K562 (cell line): ENCODE data around the gene PSMC2. TPM values are rescaled to one million over a fixed set of nuclear protein-coding genes. Genes with fewer than 3 reads are reported as not detected.
A peak's percentile ranks its signal among the peaks of the same experiment; 100 is the strongest.

ENCODE experiments used
- CBX3 ChIP-seq, 2 experiments: IDR thresholded peaks; 1 replicate in 1 of 2; 2 replicates in 1 of 2; pipeline ENCODE4 v1.6.1; 2012; ENCODE audit warnings: inconsistent platforms in 2 of 2, low read length in 2 of 2, borderline replicate concordance in 1 of 2, control low read depth in 1 of 2
- DPF2 ChIP-seq: fragments of 450-650 bp; IDR thresholded peaks from 2 replicates; pipeline ENCODE4 v1.6.1; 2016
- EZH2 ChIP-seq: IDR thresholded peaks from 2 replicates; pipeline ENCODE4 v1.6.1; 2012; ENCODE audit warnings: low read depth, mild to moderate bottlenecking, inconsistent platforms, low read length, borderline replicate concordance
- FOXJ2 ChIP-seq: fragments of 200-800 bp; sonication (Bioruptor generic); IDR thresholded peaks from 2 replicates; pipeline ENCODE4 v1.6.1; 2016; ENCODE audit warnings: missing genetic modification characterization, missing compliant biosample characterization
- GTF2A2 ChIP-seq: IDR thresholded peaks from 2 replicates; pipeline ENCODE4 v1.6.1; 2016; ENCODE audit warnings: mild to moderate bottlenecking, missing genetic modification characterization, missing compliant biosample characterization
- HNRNPH1 ChIP-seq: fragments of 200-400 bp; formaldehyde crosslinking; optimal IDR thresholded peaks from 2 replicates; pipeline ENCODE3; 2017; ENCODE audit warnings: low read depth, mild to moderate bottlenecking, low read length, moderate library complexity
- KDM1A ChIP-seq, 2 experiments: fragments of 450-650 bp; IDR thresholded peaks; 2 replicates each; pipeline ENCODE4 v1.6.1; 2016; ENCODE audit warnings: mild to moderate bottlenecking in 2 of 2
- KLF6 ChIP-seq: fragments of 250-450 bp; sonication (Bioruptor Pico); IDR thresholded peaks from 2 replicates; pipeline ENCODE4 v1.4.0; 2020; ENCODE audit warnings: mild to moderate bottlenecking, moderate library complexity, borderline replicate concordance
- MIER1 ChIP-seq: fragments of 450-650 bp; IDR thresholded peaks from 2 replicates; pipeline ENCODE4 v1.6.1; 2016; ENCODE audit warnings: antibody characterized with exemption, mild to moderate bottlenecking, low read depth
- MTA3 ChIP-seq: fragments of 450-650 bp; formaldehyde crosslinking; IDR thresholded peaks from 2 replicates; pipeline ENCODE4 v1.6.1; 2017; ENCODE audit warnings: mild to moderate bottlenecking, borderline replicate concordance
- NCOA4 ChIP-seq: fragments of 450-650 bp; IDR thresholded peaks from 2 replicates; pipeline ENCODE4 v1.6.1; 2018; ENCODE audit warnings: mild to moderate bottlenecking; ENCODE audit not compliant: partially characterized antibody
- PHB2 ChIP-seq: fragments of 450-650 bp; IDR thresholded peaks from 2 replicates; pipeline ENCODE4 v1.6.1; 2017; ENCODE audit warnings: low read depth
- PRMT5 ChIP-seq: sonication (generic); formaldehyde crosslinking; IDR thresholded peaks from 2 replicates; pipeline ENCODE4 v1.5.0; 2020; ENCODE audit warnings: missing genetic modification reagents
- RAD51 ChIP-seq: fragments of 450-650 bp; IDR thresholded peaks from 2 replicates; pipeline ENCODE4 v1.7.1; 2016; ENCODE audit warnings: low read depth, mild to moderate bottlenecking, borderline replicate concordance
- SMAD1 ChIP-seq: fragments of 150-350 bp; IDR thresholded peaks from 2 replicates; pipeline ENCODE4 v1.6.1; 2014; ENCODE audit warnings: low read length, low read depth; ENCODE audit not compliant: partially characterized antibody
- SMARCA5 ChIP-seq: fragments of 450-650 bp; IDR thresholded peaks from 2 replicates; pipeline ENCODE4 v1.6.1; 2016
- TAF9B ChIP-seq: fragments of 450-650 bp; IDR thresholded peaks from 2 replicates; pipeline ENCODE4 v1.6.1; 2018; ENCODE audit warnings: mild to moderate bottlenecking; ENCODE audit not compliant: partially characterized antibody
- TCF7 ChIP-seq: sonication (generic); IDR thresholded peaks from 2 replicates; pipeline ENCODE4 v1.6.1; 2016; ENCODE audit warnings: antibody characterized with exemption, borderline replicate concordance
- TEAD4 ChIP-seq, 2 experiments: sonication (generic) in 1 of 2; formaldehyde crosslinking in 1 of 2; IDR thresholded peaks; 2 replicates each; pipeline versions ENCODE4 v1.6.1 to v1.8.0; 2012 to 2022; ENCODE audit warnings: borderline replicate concordance in 1 of 2, inconsistent platforms in 1 of 2, low read length in 1 of 2, mild to moderate bottlenecking in 1 of 2, missing genetic modification reagents in 1 of 2
- TOE1 ChIP-seq, 2 experiments: fragments of 450-650 bp in 1 of 2; sonication (generic) in 1 of 2; formaldehyde crosslinking in 1 of 2; IDR thresholded peaks; 2 replicates each; pipeline versions ENCODE4 v1.7.1 to v1.8.0; 2016 to 2022; ENCODE audit warnings: borderline replicate concordance in 2 of 2, mild to moderate bottlenecking in 2 of 2, antibody characterized with exemption in 1 of 2, inconsistent platforms in 1 of 2, low read depth in 1 of 2, missing genetic modification reagents in 1 of 2, moderate library complexity in 1 of 2
- TSC22D4 ChIP-seq: fragments of 450-650 bp; IDR thresholded peaks from 2 replicates; pipeline ENCODE4 v1.6.1; 2016; ENCODE audit warnings: missing genetic modification characterization, missing biosample characterization, control low read depth
- ZC3H4 ChIP-seq: sonication (generic); formaldehyde crosslinking; IDR thresholded peaks from 2 replicates; pipeline ENCODE4 v1.9.0; 2021; ENCODE audit warnings: missing genetic modification reagents, borderline replicate concordance
- ZNF24 ChIP-seq: fragments of 450-650 bp; IDR thresholded peaks from 2 replicates; pipeline ENCODE4 v1.6.1; 2016
- ZNF316 ChIP-seq: fragments of 450-650 bp; IDR thresholded peaks from 2 replicates; pipeline ENCODE4 v1.6.1; 2016
- ZNF668 ChIP-seq: fragments of 250-450 bp; sonication (Bioruptor Pico); IDR thresholded peaks from 2 replicates; pipeline ENCODE4 v1.8.0; 2022; ENCODE audit warnings: mild to moderate bottlenecking, inconsistent platforms
- ZNF717 ChIP-seq: fragments of 250-450 bp; sonication (Bioruptor Pico); IDR thresholded peaks from 2 replicates; pipeline ENCODE4 v1.5.0; 2021
- ZNF76 ChIP-seq: fragments of 250-450 bp; sonication (Bioruptor Pico); IDR thresholded peaks from 2 replicates; pipeline ENCODE4 v1.4.0; 2020; ENCODE audit warnings: mild to moderate bottlenecking, moderate library complexity, borderline replicate concordance
- polyA plus RNA-seq, 8 experiments: library from polyadenylated mRNA; depleted of rRNA in 4 of 8; stranded (reverse) in 5 of 8; unstranded in 3 of 8; fragments of >200 nt; fragmentation: Nextera tagmentation in 2 of 8; fragmentation: Illumina TruSeq in 1 of 8; extraction: Ambion mirVana in 2 of 8; extraction: Trizol in 1 of 8; gene quantifications; 2 replicates each; pipeline versions ENCODE4 v1.2.1 to v1.2.3, GENCODE V29; 2011 to 2014; ENCODE audit warnings: inconsistent platforms in 1 of 8, missing spikeins in 1 of 8
- total RNA-seq, 7 experiments: library from RNA; depleted of rRNA in 6 of 7; stranded (reverse); fragments of >200 nt in 6 of 7; fragmentation: Illumina TruSeq in 2 of 7; extraction: Trizol in 2 of 7; gene quantifications; 2 replicates each; pipeline versions ENCODE4 v1.2.1 to v1.2.3, GENCODE V29; 2011 to 2021; ENCODE audit warnings: low replicate concordance in 1 of 7
- TF ChIP-seq, protein P1 (sequence below): fragments of 250-450 bp; sonication (Bioruptor Pico); IDR thresholded peaks from 2 replicates; pipeline ENCODE4 v1.8.0; 2021; ENCODE audit warnings: moderate library complexity, mild to moderate bottlenecking, inconsistent platforms

PSMC2 gene
- total and polyA plus RNA-seq, 9 of the 15 experiments (the other 6 are each of a cell fraction or from before 2014, with no cell fraction given), result 316 to 1,105 (median 511) TPM

DNA sequence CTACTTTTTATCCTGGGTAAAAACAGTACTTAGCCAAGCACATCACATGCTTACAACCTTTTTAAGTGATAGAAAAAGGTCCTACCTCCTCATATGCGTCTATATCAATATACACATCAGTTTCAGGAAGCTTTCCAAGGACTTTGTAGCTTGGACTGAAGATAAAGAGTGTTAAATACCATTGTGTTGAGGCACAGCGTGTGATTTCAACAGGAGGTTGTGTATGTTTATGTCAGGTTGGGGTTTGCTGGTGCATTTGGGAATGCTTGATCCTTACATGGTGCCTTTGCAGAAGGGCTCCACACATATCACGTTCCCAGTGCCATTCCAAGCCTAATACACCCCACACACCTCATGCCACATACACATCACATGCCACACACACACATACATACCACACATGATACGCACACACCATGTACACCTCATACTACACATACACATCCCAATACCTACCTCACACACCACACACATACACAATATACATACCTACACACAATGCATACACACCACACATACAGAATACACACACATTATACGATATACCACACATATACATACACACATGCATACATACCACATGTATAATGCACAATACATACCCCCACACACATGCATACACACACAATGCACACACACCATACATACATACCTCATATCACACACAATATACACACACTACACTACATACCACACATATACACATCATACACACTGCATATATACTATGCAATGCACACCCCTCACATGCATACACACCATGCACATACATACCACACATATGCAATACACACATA lies 33.1 kb downstream of the PSMC2 start (continued):
- TF ChIP-seq CBX3 (IDR thresholded peaks at IDR 0.05; ENCODE audit: borderline replicate concordance in 1 of 2, low read length in 2 of 2) (no peak), TEAD4 (IDR thresholded peaks at IDR 0.05; ENCODE audit: low read length) (no peak), TEAD4 (CRISPR knock-in tag; IDR thresholded peaks at IDR 0.05; ENCODE audit: borderline replicate concordance) (no peak), DPF2 (no peak), NCOA4 (no peak), RAD51 (no peak), ZNF24 (no peak), TAF9B (peak; percentile 38), PRMT5 (no peak), ZNF76 (CRISPR knock-in tag) (no peak), TSC22D4 (peak; percentile 66; the same call in 1 of the 2 replicates), FOXJ2 (tag) (no peak), KDM1A (IDR thresholded peaks at IDR 0.05) (peak in 1 of 2 experiments; percentile 41; a peak in 1 of 4 replicates), EZH2 (no peak), HNRNPH1 (no peak), TOE1 (IDR thresholded peaks at IDR 0.05; ENCODE audit: borderline replicate concordance) (no peak), TOE1 (CRISPR knock-in tag; IDR thresholded peaks at IDR 0.05; ENCODE audit: borderline replicate concordance, low read depth) (no peak), MTA3 (no peak), KLF6 (no peak), GTF2A2 (tag) (no peak), PHB2 (no peak), ZNF316 (0 out of 2 replicates have a peak, but pooled peaks have one; percentile 3), ZC3H4 (no peak), SMARCA5 (no peak), MIER1 (no peak), ZNF668 (CRISPR knock-in tag) (no peak), ZNF717 (CRISPR knock-in tag) (no peak), TCF7 (no peak), SMAD1 (no peak)
- TF ChIP-seq, protein P1, sequence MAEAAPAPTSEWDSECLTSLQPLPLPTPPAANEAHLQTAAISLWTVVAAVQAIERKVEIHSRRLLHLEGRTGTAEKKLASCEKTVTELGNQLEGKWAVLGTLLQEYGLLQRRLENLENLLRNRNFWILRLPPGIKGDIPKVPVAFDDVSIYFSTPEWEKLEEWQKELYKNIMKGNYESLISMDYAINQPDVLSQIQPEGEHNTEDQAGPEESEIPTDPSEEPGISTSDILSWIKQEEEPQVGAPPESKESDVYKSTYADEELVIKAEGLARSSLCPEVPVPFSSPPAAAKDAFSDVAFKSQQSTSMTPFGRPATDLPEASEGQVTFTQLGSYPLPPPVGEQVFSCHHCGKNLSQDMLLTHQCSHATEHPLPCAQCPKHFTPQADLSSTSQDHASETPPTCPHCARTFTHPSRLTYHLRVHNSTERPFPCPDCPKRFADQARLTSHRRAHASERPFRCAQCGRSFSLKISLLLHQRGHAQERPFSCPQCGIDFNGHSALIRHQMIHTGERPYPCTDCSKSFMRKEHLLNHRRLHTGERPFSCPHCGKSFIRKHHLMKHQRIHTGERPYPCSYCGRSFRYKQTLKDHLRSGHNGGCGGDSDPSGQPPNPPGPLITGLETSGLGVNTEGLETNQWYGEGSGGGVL (CRISPR knock-in tag), result no peak
